C1 segment of cervical spinal cord (tissue), 14 donors: ENCODE results near the gene ACSS3.
A peak's percentile ranks its signal among the peaks of the same experiment; 100 is the strongest.
"Not testable (repeated sequence)": the region's sequence is repeated elsewhere in the genome, so short reads cannot be mapped to it uniquely, and the experiment has no call there.

Experiments used
- DNase-seq, 14 donors: peaks; one replicate each; lab custom pipeline; 2025; lab: John Stamatoyannopoulos, UW

The ACSS3 gene

GRCh38 chr12:81094718-81095360, 17.0 kb downstream of the ACSS3 start:
- no peak for DNase-seq

GRCh38 chr12:81095501-81096232, 17.8 kb downstream of the ACSS3 start:
- peak in 1 of 14 donors; percentile 32 for DNase-seq

- DNase-seq, result no peak
Measured at GRCh38 chr12:81105687-81106086, 27.8 kb downstream of the ACSS3 start.

GRCh38 chr12:81114226-81114625, 36.3 kb downstream of the ACSS3 start:
- DNase-seq, result no peak

GRCh38 chr12:81119069-81119468, 41.2 kb downstream of the ACSS3 start:
- DNase-seq, result not testable (repeated sequence)

GRCh38 chr12:81120961-81121360, 43.1 kb downstream of the ACSS3 start:
- DNase-seq, result no peak

- no peak for DNase-seq
Measured at GRCh38 chr12:81123611-81124010, 45.7 kb downstream of the ACSS3 start.

- no peak for DNase-seq
Measured at GRCh38 chr12:81125691-81126090, 47.8 kb downstream of the ACSS3 start.

- peak in 1 of 14 donors; percentile 15 for DNase-seq
Measured at GRCh38 chr12:81128930-81129554, 51.2 kb downstream of the ACSS3 start.

- no peak for DNase-seq
Measured at GRCh38 chr12:81136519-81136918, 58.6 kb downstream of the ACSS3 start.

- no peak for DNase-seq
Measured at GRCh38 chr12:81137801-81138200, 59.9 kb downstream of the ACSS3 start.

- DNase-seq, result no peak
Measured at GRCh38 chr12:81141217-81141616, 63.3 kb downstream of the ACSS3 start.

- no peak for DNase-seq
Measured at GRCh38 chr12:81143057-81143456, 65.2 kb downstream of the ACSS3 start.

- no peak for DNase-seq
Measured at GRCh38 chr12:81146228-81147225, 68.6 kb downstream of the ACSS3 start.

- no peak for DNase-seq
Measured at GRCh38 chr12:81147292-81147919, 69.5 kb downstream of the ACSS3 start.

- no peak for DNase-seq
Measured at GRCh38 chr12:81150382-81150781, 72.5 kb downstream of the ACSS3 start.

GRCh38 chr12:81159856-81160255, 82.0 kb downstream of the ACSS3 start:
- DNase-seq, result no peak

- DNase-seq, result no peak
Measured at GRCh38 chr12:81161680-81162079, 83.8 kb downstream of the ACSS3 start.

- no peak for DNase-seq
Measured at GRCh38 chr12:81162391-81163136, 84.7 kb downstream of the ACSS3 start.

- DNase-seq, result no peak
Measured at GRCh38 chr12:81164827-81165226, 86.9 kb downstream of the ACSS3 start.
